HG03175 (cell line): Measurements from ENCODE around the gene COLEC11.

Experiments used
- ATAC-seq: cut with Tn5 transposase; IDR thresholded peaks from one replicate; pipeline ENCODE4 v1.9.1; 2021; ENCODE audit warnings: mild to moderate bottlenecking, moderate library complexity; ENCODE audit not compliant: unreplicated experiment

Gene COLEC11

GRCh38 chr2:3670376-3670775, 75.5 kb downstream of the COLEC11 start:
- ATAC-seq = no peak

GRCh38 chr2:3670941-3671340, 76.0 kb downstream of the COLEC11 start:
- ATAC-seq = no peak

DNA sequence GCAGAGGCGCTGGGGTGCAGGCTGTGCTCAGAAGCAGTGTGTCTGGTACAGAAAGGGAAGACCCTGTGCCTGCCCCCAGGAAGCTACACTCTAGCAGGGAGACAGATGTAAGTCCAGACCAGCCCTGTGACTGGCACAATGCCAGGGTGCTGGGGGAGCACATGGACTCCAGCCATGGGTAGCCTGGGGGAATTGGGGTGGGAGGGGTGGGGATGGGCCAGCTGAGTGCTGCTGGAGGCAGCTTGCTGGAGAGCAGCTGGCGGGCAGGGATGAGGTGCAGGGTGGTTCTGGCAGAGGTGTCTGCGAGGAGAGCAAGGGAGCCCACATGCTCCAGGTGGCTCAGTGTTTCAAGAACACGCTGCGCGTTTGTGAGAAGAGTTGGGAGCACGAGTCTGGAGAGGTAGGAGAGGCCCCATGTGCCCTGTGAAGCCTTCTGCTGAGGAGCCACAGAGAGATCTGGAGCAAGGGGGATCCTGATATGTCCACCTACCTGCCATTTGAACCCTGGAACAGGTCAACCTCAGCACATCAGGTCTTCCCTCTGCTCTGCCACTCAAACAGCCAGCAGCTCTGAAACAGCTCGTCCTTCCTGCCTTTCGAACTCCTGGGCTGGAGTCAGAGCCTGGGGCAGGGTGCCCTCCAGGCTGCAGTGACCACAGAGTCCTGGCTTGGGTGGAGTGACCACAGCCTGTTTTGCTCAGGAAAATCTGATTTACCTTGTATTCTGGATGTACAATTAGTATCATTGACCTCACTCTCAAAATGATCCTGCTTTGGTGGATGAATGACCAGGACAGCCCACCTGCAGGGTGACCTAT, 78.2 kb downstream of the COLEC11 start:
- ATAC-seq = no peak

GRCh38 chr2:3674066-3674845, 79.3 kb downstream of the COLEC11 start:
- no peak for ATAC-seq

DNA sequence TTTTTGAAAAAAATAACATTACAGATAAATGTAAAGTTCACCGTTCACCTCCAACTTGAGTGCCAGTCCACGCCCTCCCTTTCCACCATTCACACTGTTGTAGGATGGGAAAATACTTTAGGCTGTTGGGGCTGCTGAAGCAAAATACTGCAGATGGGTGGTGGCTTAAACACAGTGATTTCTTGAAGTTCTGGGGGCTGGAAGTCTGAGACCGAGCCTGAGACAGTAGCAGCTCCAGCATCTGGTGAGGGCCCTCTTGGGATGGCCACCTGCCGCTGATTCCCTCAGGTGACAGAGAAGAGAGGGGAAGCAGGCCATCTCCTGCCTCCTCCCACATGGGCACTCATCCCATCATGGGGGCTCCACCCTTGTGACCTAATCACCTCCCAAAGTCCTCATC, 80.8 kb downstream of the COLEC11 start:
- ATAC-seq = no peak

DNA sequence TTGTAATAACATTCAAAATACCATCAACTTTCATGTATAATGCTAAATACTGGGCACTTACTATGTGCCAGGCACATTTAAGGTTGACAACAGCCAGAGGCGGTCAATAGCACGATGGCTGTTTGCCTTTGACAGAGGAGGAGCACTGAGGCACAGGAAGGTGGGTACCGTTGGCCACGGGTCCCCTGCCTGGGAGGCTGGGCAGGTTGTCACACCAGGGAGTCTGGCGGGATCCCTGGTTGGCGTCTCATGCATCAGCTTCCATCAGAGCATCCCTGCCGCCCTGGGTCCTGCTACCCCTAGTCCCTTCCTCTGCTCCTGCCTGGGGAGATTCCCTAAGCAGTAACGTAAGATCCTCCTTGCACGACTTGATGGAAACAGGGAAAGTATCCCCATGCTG, 82.5 kb downstream of the COLEC11 start:
- no peak for ATAC-seq

DNA sequence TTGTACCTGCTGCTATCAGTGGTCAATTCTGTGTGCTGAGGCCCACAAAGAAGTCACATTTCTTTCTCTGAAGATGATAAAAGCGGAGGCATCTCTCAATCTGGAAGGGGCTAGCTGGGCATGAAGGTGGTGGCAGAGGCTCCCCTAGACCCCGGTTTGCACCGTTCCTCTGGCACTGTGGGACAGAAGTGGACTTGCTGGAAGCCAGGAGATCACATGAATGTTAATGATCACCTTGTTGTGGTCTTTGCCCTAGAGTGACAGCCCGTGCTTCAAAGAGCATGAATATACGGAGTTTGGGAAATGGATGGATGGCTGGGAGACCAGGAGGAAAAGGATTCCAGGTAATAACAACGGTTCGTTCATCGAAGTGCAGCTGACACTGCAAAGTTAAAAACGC, 83.3 kb downstream of the COLEC11 start:
- no peak for ATAC-seq

DNA sequence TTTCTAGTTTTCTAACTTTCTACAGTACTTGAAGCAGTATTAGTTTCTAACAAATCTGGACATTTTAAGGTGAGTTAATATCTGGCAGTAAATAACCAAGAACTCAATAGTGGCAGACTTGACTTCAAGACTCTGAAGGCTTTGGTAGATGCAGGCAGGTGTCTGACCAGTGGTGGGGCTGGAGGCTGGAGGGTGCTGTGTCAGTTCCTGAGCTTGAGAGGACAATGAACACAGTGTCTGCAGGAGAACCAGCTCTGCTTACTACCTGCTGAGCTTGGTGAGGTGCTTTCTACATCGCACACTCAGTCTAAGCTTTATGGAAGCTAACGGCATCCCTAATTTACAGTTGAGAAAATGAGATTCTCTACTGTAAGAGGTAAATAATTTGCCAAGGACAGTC, 84.3 kb downstream of the COLEC11 start:
- ATAC-seq = no peak

DNA sequence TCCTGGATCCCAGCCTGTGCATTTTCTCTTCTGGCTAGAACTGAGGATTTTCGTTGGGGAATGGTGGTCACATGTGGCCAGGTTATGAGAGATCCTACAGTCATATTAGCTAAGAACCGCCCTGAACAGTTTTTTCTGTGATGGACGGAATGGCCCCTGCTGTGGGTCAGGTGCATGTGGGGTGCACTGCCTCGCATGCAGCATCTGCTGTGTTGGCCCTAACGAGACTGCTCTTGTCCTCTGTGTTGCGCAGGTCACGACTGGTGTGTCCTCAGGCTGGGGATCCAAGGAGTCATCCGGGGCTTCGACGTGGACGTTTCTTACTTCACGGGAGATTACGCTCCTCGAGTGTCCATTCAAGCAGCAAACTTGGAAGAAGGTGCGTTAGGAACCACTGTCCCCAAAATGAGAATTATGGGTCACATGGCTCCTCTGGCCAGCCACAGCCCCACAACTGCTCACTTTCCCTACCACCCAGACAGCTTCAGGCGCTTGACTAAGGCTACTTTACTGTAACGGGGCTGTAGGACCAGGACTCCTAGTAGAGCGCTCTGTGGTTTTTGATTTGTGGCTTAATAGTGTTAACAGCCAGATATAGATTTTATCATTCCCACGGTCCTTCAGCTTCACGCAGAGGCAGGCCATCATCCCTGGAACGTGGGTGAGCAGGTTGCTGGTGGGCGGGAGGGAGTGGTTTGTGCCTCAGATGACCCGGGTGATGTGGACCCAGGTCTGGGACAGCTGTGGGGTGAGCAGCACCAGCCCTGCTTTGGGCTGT, 84.9 kb downstream of the COLEC11 start:
- ATAC-seq = no peak

- ATAC-seq = no peak
These were observed 85.8 kb downstream of the COLEC11 start for GRCh38 chr2:3680548-3681345.

DNA sequence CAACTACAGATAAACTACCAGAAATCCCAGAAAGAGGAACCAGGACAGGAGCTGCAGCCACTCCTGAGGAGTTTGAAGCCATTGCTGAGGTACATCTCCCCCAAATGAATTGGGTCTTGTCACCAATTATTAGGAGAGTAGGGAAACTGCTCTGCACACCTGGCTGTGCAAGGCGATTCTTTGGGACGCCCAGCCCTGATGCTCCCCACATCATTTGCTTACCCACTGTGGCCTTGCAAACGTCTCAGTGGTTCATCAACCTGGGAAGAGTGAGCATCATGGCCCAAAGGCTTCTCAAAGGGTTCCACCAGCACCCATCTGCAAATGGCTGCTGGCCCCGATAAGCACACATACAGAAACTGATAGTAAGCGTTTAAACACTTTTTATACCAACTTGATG, 86.7 kb downstream of the COLEC11 start:
- no peak for ATAC-seq

DNA sequence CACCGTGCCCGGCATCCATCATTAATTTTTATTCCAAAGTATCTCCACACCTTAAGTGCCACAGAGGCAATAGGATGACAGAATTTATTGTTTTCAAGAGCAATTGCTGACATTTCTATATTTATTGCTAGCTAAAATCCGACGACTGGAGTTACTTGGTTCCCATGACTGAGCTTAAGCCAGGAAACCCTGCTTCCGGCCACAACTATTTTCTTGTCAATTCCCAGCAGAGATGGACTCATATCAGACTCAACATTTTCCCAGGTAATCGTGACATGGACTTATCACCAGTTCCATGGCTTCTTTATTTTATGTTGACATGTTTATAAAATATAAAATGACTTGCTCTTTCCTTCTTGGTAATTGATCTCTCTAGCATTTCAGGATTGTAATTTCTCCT, 87.9 kb downstream of the COLEC11 start:
- ATAC-seq = no peak

DNA sequence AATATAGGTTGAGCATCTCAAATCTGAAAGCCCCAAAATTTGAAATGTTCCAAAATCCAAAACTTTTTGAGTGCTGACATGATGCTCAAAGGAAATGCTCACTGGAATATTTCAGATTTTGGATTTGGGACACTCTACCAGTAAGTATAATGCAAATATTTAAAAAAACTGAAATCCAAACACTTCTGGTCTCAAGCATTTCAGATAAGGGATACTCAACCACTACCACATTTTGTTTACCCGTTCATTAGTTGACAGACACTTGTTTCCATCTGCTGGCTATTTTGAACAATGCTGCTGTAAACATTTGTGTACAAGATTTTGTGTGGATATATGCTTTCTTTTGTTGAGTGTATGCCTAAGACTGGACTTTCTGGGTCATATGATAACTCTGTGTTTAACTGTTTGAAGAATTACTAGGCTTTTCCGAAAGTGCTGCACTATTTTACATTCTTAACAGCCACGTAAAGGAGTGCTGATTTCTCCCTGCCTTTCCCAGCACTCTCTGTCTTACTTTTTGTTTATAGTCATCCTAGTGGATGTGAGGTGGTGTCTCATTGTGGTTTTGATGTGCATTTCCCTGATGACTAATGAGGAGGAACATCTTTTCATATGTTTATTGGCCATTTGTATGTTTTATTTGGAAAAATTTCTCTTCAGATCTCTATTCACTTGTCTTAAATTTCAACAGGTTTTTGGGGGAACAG, 89.0 kb downstream of the COLEC11 start:
- ATAC-seq = no peak

GRCh38 chr2:3689998-3690748, 95.3 kb downstream of the COLEC11 start:
- no peak for ATAC-seq

- ATAC-seq = no peak
These were observed 97.5 kb downstream of the COLEC11 start for GRCh38 chr2:3692375-3692774.
